Peyer's patch (tissue), 4 donors: Measurements from ENCODE around the gene KANSL1. TPM values are rescaled to one million over a fixed set of nuclear protein-coding genes. Genes with fewer than 3 reads are reported as not detected.
A peak's percentile ranks its signal among the peaks of the same experiment; 100 is the strongest.
"Not testable (repeated sequence)": the region's sequence is repeated elsewhere in the genome, so short reads cannot be mapped to it uniquely, and the experiment has no call there.

ENCODE experiments used
- DNase-seq, 3 donors: peaks; one replicate each; pipeline ENCODE4 v3.0.0-alpha.2; 2017 to 2019
- H3K27ac ChIP-seq, 4 donors: fragments of 200-600 bp; sonication (generic); one replicate each; pipeline ENCODE4 v1.5.1; 2016 to 2019
- H3K27me3 ChIP-seq, 2 donors: fragments of 200-600 bp; sonication (generic); one replicate each; pipeline ENCODE4 v1.5.1; 2019
- H3K36me3 ChIP-seq, 3 donors: fragments of 200-600 bp; sonication (generic); one replicate each; pipeline ENCODE4 v1.5.1; 2016 to 2019
- H3K4me1 ChIP-seq, 4 donors: fragments of 200-600 bp; sonication (generic); one replicate each; pipeline ENCODE4 v1.5.1; 2016 to 2019
- H3K4me3 ChIP-seq, 4 donors: fragments of 200-600 bp; sonication (generic); 1 replicate in 3 of 4; 2 replicates in 1 of 4; pipeline ENCODE4 v1.5.1; 2016 to 2019; ENCODE audit warnings: mild to moderate bottlenecking in 1 of 4
- H3K9me3 ChIP-seq, 4 donors: fragments of 200-600 bp; sonication (generic); one replicate each; pipeline ENCODE4 v1.5.1; 2016 to 2019; ENCODE audit warnings: mild to moderate bottlenecking in 1 of 4
- POLR2A ChIP-seq, 2 donors: fragments of 450-650 bp; IDR thresholded peaks; one replicate each; pipeline ENCODE4 v1.5.1; 2017; ENCODE audit warnings: antibody characterized with exemption in 2 of 2, mild to moderate bottlenecking in 2 of 2, moderate library complexity in 2 of 2
- total RNA-seq, 4 donors: library from RNA; depleted of rRNA; stranded (reverse); fragments of >200 nt; gene quantifications; one replicate each; pipeline ENCODE4 v1.1.0, GENCODE V29; 2016
- TF ChIP-seq, protein P1 (sequence below), 6 experiments: fragments of 450-650 bp in 4 of 6; fragments of 200-600 bp in 2 of 6; sonication (generic) in 1 of 6; IDR thresholded peaks; one replicate each; pipeline ENCODE4 v1.5.1; 2017 to 2019; ENCODE audit warnings: antibody characterized with exemption in 6 of 6, mild to moderate bottlenecking in 3 of 6, moderate library complexity in 1 of 6

The KANSL1 gene
- total RNA-seq, 4 donors from 2014 or later: 97.6 to 328 (median 141) TPM

DNA sequence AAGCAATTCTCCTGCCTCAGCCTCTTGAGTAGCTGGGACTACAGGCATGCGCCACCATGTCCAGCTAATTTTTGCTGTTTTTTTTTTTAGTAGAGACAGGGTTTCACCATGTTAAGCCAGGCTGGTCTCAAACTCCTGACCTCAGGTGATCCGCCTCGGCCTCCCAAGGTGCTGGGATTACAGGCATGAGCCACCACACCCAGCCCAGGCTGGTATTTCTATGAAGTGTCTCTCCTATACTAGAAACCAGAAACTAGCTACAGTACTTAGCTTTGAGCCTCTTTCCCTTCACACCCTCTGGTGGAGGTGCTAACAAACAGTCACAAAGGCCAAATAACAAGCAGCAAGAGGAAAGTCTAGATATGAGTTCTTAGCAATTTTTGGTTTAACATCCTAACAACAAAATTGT lies 6.4 kb downstream of the KANSL1 start:
- H3K4me3 ChIP-seq, DNase-seq, H3K27ac ChIP-seq, H3K27me3 ChIP-seq, H3K9me3 ChIP-seq, H3K36me3 ChIP-seq: not testable (repeated sequence)
- TF ChIP-seq, protein P1, sequence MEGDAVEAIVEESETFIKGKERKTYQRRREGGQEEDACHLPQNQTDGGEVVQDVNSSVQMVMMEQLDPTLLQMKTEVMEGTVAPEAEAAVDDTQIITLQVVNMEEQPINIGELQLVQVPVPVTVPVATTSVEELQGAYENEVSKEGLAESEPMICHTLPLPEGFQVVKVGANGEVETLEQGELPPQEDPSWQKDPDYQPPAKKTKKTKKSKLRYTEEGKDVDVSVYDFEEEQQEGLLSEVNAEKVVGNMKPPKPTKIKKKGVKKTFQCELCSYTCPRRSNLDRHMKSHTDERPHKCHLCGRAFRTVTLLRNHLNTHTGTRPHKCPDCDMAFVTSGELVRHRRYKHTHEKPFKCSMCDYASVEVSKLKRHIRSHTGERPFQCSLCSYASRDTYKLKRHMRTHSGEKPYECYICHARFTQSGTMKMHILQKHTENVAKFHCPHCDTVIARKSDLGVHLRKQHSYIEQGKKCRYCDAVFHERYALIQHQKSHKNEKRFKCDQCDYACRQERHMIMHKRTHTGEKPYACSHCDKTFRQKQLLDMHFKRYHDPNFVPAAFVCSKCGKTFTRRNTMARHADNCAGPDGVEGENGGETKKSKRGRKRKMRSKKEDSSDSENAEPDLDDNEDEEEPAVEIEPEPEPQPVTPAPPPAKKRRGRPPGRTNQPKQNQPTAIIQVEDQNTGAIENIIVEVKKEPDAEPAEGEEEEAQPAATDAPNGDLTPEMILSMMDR (IDR thresholded peaks at IDR 0.05): peak in 3 of 6 experiments; percentile 27 to 48 (median 45)
- H3K4me1 ChIP-seq: peaks cover 0 to 80% (median 12%) of the 10 kb centered on the region in 4 donors

DNA sequence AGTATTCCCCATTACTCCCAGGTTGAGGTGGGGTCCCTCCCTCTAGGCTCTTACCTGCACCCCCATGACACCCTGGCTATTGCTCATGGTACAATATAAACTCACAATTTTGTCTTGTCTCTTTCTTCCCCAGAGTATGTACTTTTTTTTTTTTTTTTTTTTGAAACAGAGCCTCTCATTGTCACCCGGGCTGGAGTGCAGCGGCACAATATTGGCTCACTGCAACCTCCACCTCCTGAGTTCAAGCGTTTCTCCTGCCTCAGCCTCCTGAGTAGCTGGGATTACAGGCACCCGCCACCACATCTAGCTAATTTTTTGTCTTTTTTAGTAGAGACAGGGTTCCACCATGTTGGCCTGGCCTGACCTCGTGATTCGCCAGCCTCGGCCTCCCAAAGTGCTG lies 8.5 kb downstream of the KANSL1 start:
- peaks cover 0 to 74% (median 17%) of the 10 kb centered on the region in 4 donors for H3K4me1 ChIP-seq

GRCh38 chr17:46183383-46183782 lies 9.8 kb downstream of the KANSL1 start:
- not testable (repeated sequence) for H3K9me3 ChIP-seq, H3K27ac ChIP-seq, H3K36me3 ChIP-seq, H3K4me3 ChIP-seq, H3K27me3 ChIP-seq, DNase-seq
- peaks cover 0 to 73% (median 23%) of the 10 kb centered on the region in 4 donors for H3K4me1 ChIP-seq

More for the DNA sequence above, 8.5 kb downstream of the KANSL1 start:
- TF ChIP-seq POLR2A (IDR thresholded peaks at IDR 0.05): no peak
- TF ChIP-seq, protein P1 (IDR thresholded peaks at IDR 0.05): no peak
- Histone ChIP-seq H3K4me3 (no peak overlapping the region), H3K27ac (no peak overlapping the region), H3K9me3 (no peaks in the 10 kb centered on the region), H3K27me3 (no peaks in the 10 kb centered on the region), H3K36me3 (no peaks in the 10 kb centered on the region)
- DNase-seq: no peak

DNA sequence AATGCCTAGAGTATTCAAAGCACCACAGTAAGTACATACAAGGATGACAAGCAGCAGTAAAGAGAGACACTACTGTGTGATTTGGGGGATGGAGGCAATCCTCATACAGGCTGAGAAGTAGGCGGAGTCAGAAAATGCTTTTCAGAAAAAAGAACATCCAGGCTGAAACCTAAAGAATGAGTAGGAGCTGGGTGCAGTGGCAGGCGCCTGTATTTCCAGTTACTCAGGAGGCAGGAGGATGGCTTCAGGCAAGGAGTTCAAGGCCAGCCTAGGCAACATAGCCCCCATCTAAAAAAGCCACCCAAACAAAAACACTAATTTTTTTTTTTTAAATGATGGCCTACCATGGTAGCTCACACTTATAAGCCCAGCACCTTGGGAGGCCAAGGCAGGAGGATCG lies 10.3 kb downstream of the KANSL1 start:
- H3K36me3 ChIP-seq: no peaks in the 10 kb centered on the region
- no peaks in the 10 kb centered on the region for H3K9me3 ChIP-seq
- no peak overlapping the region for H3K4me3 ChIP-seq
- TF ChIP-seq POLR2A (IDR thresholded peaks at IDR 0.05): no peak
- TF ChIP-seq, protein P1 (IDR thresholded peaks at IDR 0.05): no peak
- H3K27ac ChIP-seq: no peak overlapping the region
- H3K27me3 ChIP-seq: no peaks in the 10 kb centered on the region
- peaks cover 0 to 73% (median 25%) of the 10 kb centered on the region in 4 donors for H3K4me1 ChIP-seq
- DNase-seq: no peak

- peaks cover 0 to 74% (median 26%) of the 10 kb centered on the region in 4 donors for H3K4me1 ChIP-seq
- no peaks in the 10 kb centered on the region for H3K36me3 ChIP-seq
- TF ChIP-seq POLR2A (IDR thresholded peaks at IDR 0.05): no peak
- TF ChIP-seq, protein P1 (IDR thresholded peaks at IDR 0.05): no peak
- no peak overlapping the region for H3K27ac ChIP-seq
- H3K27me3 ChIP-seq: no peaks in the 10 kb centered on the region
- H3K9me3 ChIP-seq: no peaks in the 10 kb centered on the region
- H3K4me3 ChIP-seq: no peak overlapping the region
- no peak for DNase-seq
These were observed 11.3 kb downstream of the KANSL1 start for GRCh38 chr17:46181940-46182339.

GRCh38 chr17:46181316-46181715 lies 11.9 kb downstream of the KANSL1 start:
- not testable (repeated sequence) for H3K4me3 ChIP-seq

GRCh38 chr17:46180892-46181274 lies 12.3 kb downstream of the KANSL1 start:
- Histone ChIP-seq H3K27me3 (no peaks in the 10 kb centered on the region), H3K4me3 (no peak overlapping the region), H3K9me3 (no peaks in the 10 kb centered on the region), H3K4me1 (peaks cover 0 to 75% (median 23%) of the 10 kb centered on the region in 4 donors), H3K27ac (no peak overlapping the region), H3K36me3 (no peaks in the 10 kb centered on the region)
- TF ChIP-seq POLR2A (IDR thresholded peaks at IDR 0.05): no peak
- TF ChIP-seq, protein P1 (IDR thresholded peaks at IDR 0.05): no peak
- no peak for DNase-seq

More at GRCh38 chr17:46181316-46181715, 11.9 kb downstream of the KANSL1 start:
- H3K27ac ChIP-seq, H3K9me3 ChIP-seq, H3K36me3 ChIP-seq, H3K27me3 ChIP-seq, DNase-seq: not testable (repeated sequence)
- H3K4me1 ChIP-seq: peaks cover 0 to 72% (median 24%) of the 10 kb centered on the region in 4 donors

DNA sequence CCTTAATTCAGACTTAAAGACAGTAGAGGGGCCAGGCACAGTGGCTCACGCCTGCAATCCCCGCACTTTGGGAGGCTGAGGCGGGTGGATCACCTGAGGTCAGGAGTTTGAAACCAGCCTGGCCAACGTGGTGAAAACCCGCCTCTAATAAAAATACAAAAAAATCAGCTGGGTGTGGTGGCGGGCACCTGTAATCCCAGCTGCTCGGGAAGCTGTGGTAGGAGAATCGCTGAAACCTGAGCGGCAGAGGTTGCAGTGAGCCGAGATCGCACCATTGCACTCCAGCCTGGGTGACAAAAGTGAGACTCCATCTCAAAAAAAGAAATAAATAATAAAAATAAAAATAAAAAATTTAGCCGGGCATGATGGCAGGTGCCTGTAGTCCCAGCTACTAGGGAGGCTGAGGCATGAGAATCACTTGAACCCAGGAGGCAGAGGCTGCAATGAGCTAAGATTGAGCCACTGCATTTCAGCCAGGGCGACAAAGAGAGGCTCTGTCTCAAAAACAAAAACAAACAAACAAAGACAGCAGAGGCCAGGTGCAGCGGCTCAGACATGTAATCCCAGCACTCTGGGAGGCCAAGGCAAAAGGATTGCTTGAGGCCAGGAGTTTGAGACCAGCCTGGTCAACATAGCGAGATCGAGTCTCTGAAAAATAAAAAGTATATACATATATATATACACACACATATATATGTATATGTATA lies 12.9 kb downstream of the KANSL1 start:
- H3K4me3 ChIP-seq, H3K27ac ChIP-seq, DNase-seq, H3K27me3 ChIP-seq, H3K9me3 ChIP-seq, H3K36me3 ChIP-seq: not testable (repeated sequence)
- H3K4me1 ChIP-seq: peaks cover 0 to 76% (median 23%) of the 10 kb centered on the region in 4 donors
